ENCODE data around the gene SEC23IP.

- no peak for TF ChIP-seq CTCF (IDR thresholded peaks at IDR 0.05)
- TF ChIP-seq POLR2A (IDR thresholded peaks at IDR 0.05) = no peak
Measured at GRCh38 chr10:119989966-119990365, 97.4 kb downstream of the SEC23IP start.
